Measurements from ENCODE around the gene HSPE1.

The HSPE1 gene

GRCh38 chr2:197513915-197514314, 13.7 kb downstream of the HSPE1 start:
- no peak overlapping the region for H3K4me3 ChIP-seq (ENCODE audit: low read length)
- no peak for TF ChIP-seq CTCF (conservative IDR thresholded peaks at IDR 0.05; ENCODE audit: low read depth, low read length)
- no peak for DNase-seq (ENCODE audit: low read depth)

GRCh38 chr2:197514754-197515153, 14.6 kb downstream of the HSPE1 start:
- TF ChIP-seq CTCF (conservative IDR thresholded peaks at IDR 0.05; ENCODE audit: low read depth, low read length), result no peak
- no peak for DNase-seq (ENCODE audit: low read depth)

GRCh38 chr2:197515315-197515738, 15.1 kb downstream of the HSPE1 start:
- H3K4me3 ChIP-seq (ENCODE audit: low read length), result peak overlapping the region; percentile 95
- no peak for TF ChIP-seq CTCF (conservative IDR thresholded peaks at IDR 0.05; ENCODE audit: low read depth, low read length)
- DNase-seq (ENCODE audit: low read depth), result no peak

More at GRCh38 chr2:197514754-197515153, 14.6 kb downstream of the HSPE1 start:
- no peak overlapping the region for H3K4me3 ChIP-seq (ENCODE audit: low read length)

GRCh38 chr2:197515739-197516392, 15.7 kb downstream of the HSPE1 start, which contains the start of gene MOB4:
Gene MOB4 (plus strand): TSS chr2:197516066. CDS start chr2:197516087, 21 bp downstream.
- H3K4me3 ChIP-seq (ENCODE audit: low read length), result peak within 1 kb of the TSS; percentile 95
- DNase-seq (ENCODE audit: low read depth), result peak; percentile 82
- no peak for TF ChIP-seq CTCF (conservative IDR thresholded peaks at IDR 0.05; ENCODE audit: low read depth, low read length)

- DNase-seq (ENCODE audit: low read depth), result no peak
- TF ChIP-seq CTCF (conservative IDR thresholded peaks at IDR 0.05; ENCODE audit: low read depth, low read length), result no peak
- peak overlapping the region; percentile 95 for H3K4me3 ChIP-seq (ENCODE audit: low read length)
These were observed 16.2 kb downstream of the HSPE1 start for GRCh38 chr2:197516393-197516761.

- peak overlapping the region; percentile 95 for H3K4me3 ChIP-seq (ENCODE audit: low read length)
- no peak for TF ChIP-seq CTCF (conservative IDR thresholded peaks at IDR 0.05; ENCODE audit: low read depth, low read length)
- DNase-seq (ENCODE audit: low read depth), result no peak
These were observed 17.0 kb downstream of the HSPE1 start for GRCh38 chr2:197517150-197517549.

GRCh38 chr2:197538412-197538811, 38.2 kb downstream of the HSPE1 start:
- DNase-seq (ENCODE audit: low read depth), result no peak
- TF ChIP-seq CTCF (conservative IDR thresholded peaks at IDR 0.05; ENCODE audit: low read depth, low read length), result no peak
- no peak overlapping the region for H3K4me3 ChIP-seq (ENCODE audit: low read length)

Data from retinal pigment epithelial cell (primary cell).